Activated naive CD8-positive, alpha-beta T cell treated with anti-CD3 and anti-CD28 coated beads, Interleukin-2, amount 50 U/mL, for 24 hours (primary cell): ENCODE measurements around the gene CFTR.

Source experiments
- ATAC-seq: fragments of 150-1000 bp; cut with Tn5 transposase; one replicate; pipeline ENCODE4 v1.10.0; 2021
- DNase-seq: peaks from one replicate; pipeline ENCODE4 v3.0.0; 2021
- H3K27ac Mint-ChIP-seq: one replicate; pipeline ENCODE4 v1.8.0; 2021; ENCODE audit warnings: mild to moderate bottlenecking, mixed read lengths
- H3K27me3 Mint-ChIP-seq: one replicate; pipeline ENCODE4 v1.8.0; 2021; ENCODE audit warnings: mixed read lengths
- H3K36me3 Mint-ChIP-seq: one replicate; pipeline ENCODE4 v1.8.0; 2021; ENCODE audit warnings: low read depth, mixed read lengths
- H3K4me1 Mint-ChIP-seq: one replicate; pipeline ENCODE4 v1.8.0; 2021; ENCODE audit warnings: mixed read lengths
- H3K4me3 Mint-ChIP-seq: one replicate; pipeline ENCODE4 v1.8.0; 2021; ENCODE audit warnings: mild to moderate bottlenecking, moderate library complexity, mixed read lengths
- H3K9me3 Mint-ChIP-seq: one replicate; pipeline ENCODE4 v1.8.0; 2021; ENCODE audit warnings: mixed read lengths

CFTR gene

DNA sequence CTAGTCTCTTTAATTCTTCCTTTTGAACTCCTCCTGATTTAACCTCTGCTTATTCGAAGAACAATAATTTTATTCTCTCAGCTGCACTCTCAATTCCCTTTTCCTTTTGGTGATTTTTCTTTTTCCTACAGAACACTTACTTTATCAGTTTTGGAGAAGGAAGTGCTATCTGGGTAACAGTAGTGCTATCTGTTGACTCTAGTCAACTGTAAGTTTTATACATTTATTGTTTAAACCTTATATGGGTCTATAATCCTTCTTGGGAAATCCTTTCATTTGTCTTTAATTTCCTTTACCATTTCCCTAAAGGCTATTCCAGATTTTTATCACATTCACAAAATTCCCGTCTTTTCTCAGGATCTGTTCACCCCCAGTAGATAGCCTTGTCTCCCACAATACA is 64.2 kb downstream of the CFTR start:
- ATAC-seq, result no peak
- no peaks in the 10 kb centered on the region for H3K27me3 Mint-ChIP-seq

DNA sequence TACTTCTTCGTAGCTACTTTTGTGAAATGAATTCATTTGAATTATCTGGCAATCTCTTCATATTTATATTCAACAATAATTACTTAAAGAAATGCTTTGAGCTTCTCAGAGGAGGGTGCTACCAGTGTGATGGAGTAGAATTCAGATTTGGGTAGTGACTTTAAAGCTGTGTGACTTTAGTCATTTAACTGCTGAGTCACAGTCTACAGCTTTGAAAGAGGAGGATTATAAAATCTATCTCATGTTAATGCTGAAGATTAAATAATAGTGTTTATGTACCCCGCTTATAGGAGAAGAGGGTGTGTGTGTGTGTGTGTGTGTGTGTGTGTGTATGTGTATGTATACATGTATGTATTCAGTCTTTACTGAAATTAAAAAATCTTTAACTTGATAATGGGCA is 68.2 kb downstream of the CFTR start:
- Mint-ChIP-seq H3K9me3 (peaks cover 9% of the 10 kb centered on the region), H3K36me3 (no peaks in the 10 kb centered on the region), H3K27ac (no peak overlapping the region), H3K27me3 (no peaks in the 10 kb centered on the region), H3K4me3 (no peak overlapping the region), H3K4me1 (no peaks in the 10 kb centered on the region)
- ATAC-seq (no peak), DNase-seq (no peak)

More for the DNA sequence above, 64.2 kb downstream of the CFTR start:
- peaks cover 9% of the 10 kb centered on the region for H3K9me3 Mint-ChIP-seq
- no peak overlapping the region for H3K27ac Mint-ChIP-seq
- no peak overlapping the region for H3K4me3 Mint-ChIP-seq
- DNase-seq, result no peak
- H3K36me3 Mint-ChIP-seq, result no peaks in the 10 kb centered on the region
- H3K4me1 Mint-ChIP-seq, result no peaks in the 10 kb centered on the region

DNA sequence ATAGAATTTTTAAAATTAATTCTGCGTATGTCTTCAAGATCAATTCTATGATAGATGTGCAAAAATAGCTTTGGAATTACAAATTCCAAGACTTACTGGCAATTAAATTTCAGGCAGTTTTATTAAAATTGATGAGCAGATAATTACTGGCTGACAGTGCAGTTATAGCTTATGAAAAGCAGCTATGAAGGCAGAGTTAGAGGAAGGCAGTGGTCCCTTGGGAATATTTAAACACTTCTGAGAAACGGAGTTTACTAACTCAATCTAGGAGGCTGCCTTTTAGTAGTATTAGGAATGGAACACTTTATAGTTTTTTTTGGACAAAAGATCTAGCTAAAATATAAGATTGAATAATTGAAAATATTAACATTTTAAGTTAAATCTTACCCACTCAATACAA is 70.8 kb downstream of the CFTR start:
- ATAC-seq (no peak), DNase-seq (no peak)
- no peak overlapping the region for H3K27ac Mint-ChIP-seq
- no peak overlapping the region for H3K4me3 Mint-ChIP-seq
- H3K36me3 Mint-ChIP-seq, result no peaks in the 10 kb centered on the region
- H3K27me3 Mint-ChIP-seq, result no peaks in the 10 kb centered on the region
- peaks cover 5% of the 10 kb centered on the region for H3K9me3 Mint-ChIP-seq
- no peaks in the 10 kb centered on the region for H3K4me1 Mint-ChIP-seq

GRCh38 chr7:117552660-117553059 is 72.8 kb downstream of the CFTR start:
- Mint-ChIP-seq H3K36me3 (no peaks in the 10 kb centered on the region), H3K27ac (no peak overlapping the region), H3K27me3 (no peaks in the 10 kb centered on the region), H3K9me3 (peaks cover 6% of the 10 kb centered on the region), H3K4me1 (no peaks in the 10 kb centered on the region), H3K4me3 (no peak overlapping the region)
- no peak for DNase-seq
- no peak for ATAC-seq

GRCh38 chr7:117555260-117555659 is 75.4 kb downstream of the CFTR start:
- ATAC-seq (no peak), DNase-seq (no peak)
- H3K4me1 Mint-ChIP-seq, result no peaks in the 10 kb centered on the region
- no peak overlapping the region for H3K27ac Mint-ChIP-seq
- peaks cover 6% of the 10 kb centered on the region for H3K9me3 Mint-ChIP-seq
- H3K36me3 Mint-ChIP-seq, result no peaks in the 10 kb centered on the region
- no peak overlapping the region for H3K4me3 Mint-ChIP-seq
- no peaks in the 10 kb centered on the region for H3K27me3 Mint-ChIP-seq

DNA sequence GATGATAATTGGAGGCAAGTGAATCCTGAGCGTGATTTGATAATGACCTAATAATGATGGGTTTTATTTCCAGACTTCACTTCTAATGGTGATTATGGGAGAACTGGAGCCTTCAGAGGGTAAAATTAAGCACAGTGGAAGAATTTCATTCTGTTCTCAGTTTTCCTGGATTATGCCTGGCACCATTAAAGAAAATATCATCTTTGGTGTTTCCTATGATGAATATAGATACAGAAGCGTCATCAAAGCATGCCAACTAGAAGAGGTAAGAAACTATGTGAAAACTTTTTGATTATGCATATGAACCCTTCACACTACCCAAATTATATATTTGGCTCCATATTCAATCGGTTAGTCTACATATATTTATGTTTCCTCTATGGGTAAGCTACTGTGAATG is 79.6 kb downstream of the CFTR start:
- Mint-ChIP-seq H3K27ac (no peak overlapping the region), H3K4me1 (no peaks in the 10 kb centered on the region), H3K9me3 (peaks cover 6% of the 10 kb centered on the region), H3K27me3 (no peaks in the 10 kb centered on the region), H3K4me3 (no peak overlapping the region), H3K36me3 (no peaks in the 10 kb centered on the region)
- ATAC-seq (no peak), DNase-seq (no peak)

GRCh38 chr7:117560030-117560429 is 80.2 kb downstream of the CFTR start:
- no peaks in the 10 kb centered on the region for H3K4me1 Mint-ChIP-seq
- H3K4me3 Mint-ChIP-seq, result no peak overlapping the region
- no peaks in the 10 kb centered on the region for H3K36me3 Mint-ChIP-seq
- ATAC-seq (no peak), DNase-seq (no peak)
- H3K27ac Mint-ChIP-seq, result no peak overlapping the region
- H3K27me3 Mint-ChIP-seq, result no peaks in the 10 kb centered on the region
- H3K9me3 Mint-ChIP-seq, result peaks cover 6% of the 10 kb centered on the region

DNA sequence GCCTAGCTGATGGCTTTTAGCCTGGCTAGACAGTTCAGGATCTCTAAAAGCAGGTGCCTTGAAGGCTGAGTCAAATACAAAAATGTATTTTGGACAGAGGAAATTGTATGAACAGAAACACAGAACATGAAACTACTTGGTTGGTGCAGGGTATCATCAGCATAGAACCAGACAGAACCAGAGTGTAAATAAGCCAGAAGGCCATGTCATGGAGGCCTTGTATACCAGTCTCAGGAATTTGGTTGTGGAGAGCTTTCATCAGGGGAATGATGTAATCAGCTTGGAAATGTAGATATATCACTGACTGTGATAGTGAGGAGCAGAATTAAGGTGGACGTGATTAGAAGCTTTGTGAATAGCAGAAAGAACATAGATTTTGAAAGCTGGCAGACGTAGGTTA is 82.9 kb downstream of the CFTR start:
- Mint-ChIP-seq H3K27me3 (no peaks in the 10 kb centered on the region), H3K4me1 (no peaks in the 10 kb centered on the region), H3K27ac (no peak overlapping the region), H3K4me3 (no peak overlapping the region), H3K9me3 (no peaks in the 10 kb centered on the region), H3K36me3 (no peaks in the 10 kb centered on the region)
- DNase-seq (no peak), ATAC-seq (no peak)

- H3K9me3 Mint-ChIP-seq, result no peaks in the 10 kb centered on the region
- H3K36me3 Mint-ChIP-seq, result no peaks in the 10 kb centered on the region
- H3K27ac Mint-ChIP-seq, result no peak overlapping the region
- DNase-seq (no peak), ATAC-seq (no peak)
- H3K27me3 Mint-ChIP-seq, result no peaks in the 10 kb centered on the region
- no peaks in the 10 kb centered on the region for H3K4me1 Mint-ChIP-seq
- H3K4me3 Mint-ChIP-seq, result no peak overlapping the region
These were observed 84.3 kb downstream of the CFTR start for GRCh38 chr7:117564080-117564479.

DNA sequence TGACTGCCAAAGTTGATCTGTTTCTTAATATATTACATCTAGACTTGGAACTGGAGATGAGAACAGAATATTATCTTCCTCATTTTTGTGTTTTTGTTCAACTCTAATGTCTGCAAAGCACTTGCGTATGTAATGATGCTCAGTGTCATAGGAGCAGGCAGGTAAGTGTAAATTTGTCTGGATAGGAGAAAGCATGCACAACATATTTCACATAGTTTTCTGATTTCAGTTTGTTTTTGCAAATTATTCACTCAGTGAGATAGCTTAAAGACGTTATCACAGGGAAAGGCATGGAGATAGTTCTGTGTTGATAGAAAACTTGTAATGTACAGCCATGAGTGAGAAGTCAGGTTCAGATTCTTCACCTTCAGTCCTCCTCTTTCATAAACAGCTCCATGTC is 84.8 kb downstream of the CFTR start:
- ATAC-seq (no peak), DNase-seq (no peak)
- no peaks in the 10 kb centered on the region for H3K4me1 Mint-ChIP-seq
- no peaks in the 10 kb centered on the region for H3K27me3 Mint-ChIP-seq
- no peak overlapping the region for H3K27ac Mint-ChIP-seq
- no peaks in the 10 kb centered on the region for H3K9me3 Mint-ChIP-seq
- no peaks in the 10 kb centered on the region for H3K36me3 Mint-ChIP-seq
- no peak overlapping the region for H3K4me3 Mint-ChIP-seq

- no peaks in the 10 kb centered on the region for H3K36me3 Mint-ChIP-seq
- ATAC-seq (no peak), DNase-seq (no peak)
- H3K9me3 Mint-ChIP-seq, result no peaks in the 10 kb centered on the region
- no peak overlapping the region for H3K4me3 Mint-ChIP-seq
- H3K27me3 Mint-ChIP-seq, result no peaks in the 10 kb centered on the region
- H3K4me1 Mint-ChIP-seq, result no peaks in the 10 kb centered on the region
- no peak overlapping the region for H3K27ac Mint-ChIP-seq
These were observed 85.4 kb downstream of the CFTR start for GRCh38 chr7:117565226-117565625.

- H3K4me1 Mint-ChIP-seq, result no peaks in the 10 kb centered on the region
- H3K4me3 Mint-ChIP-seq, result no peak overlapping the region
- no peaks in the 10 kb centered on the region for H3K27me3 Mint-ChIP-seq
- no peak for ATAC-seq
- no peaks in the 10 kb centered on the region for H3K36me3 Mint-ChIP-seq
- no peaks in the 10 kb centered on the region for H3K9me3 Mint-ChIP-seq
- DNase-seq, result no peak
- H3K27ac Mint-ChIP-seq, result no peak overlapping the region
These were observed 88.0 kb downstream of the CFTR start for GRCh38 chr7:117567781-117568180.

DNA sequence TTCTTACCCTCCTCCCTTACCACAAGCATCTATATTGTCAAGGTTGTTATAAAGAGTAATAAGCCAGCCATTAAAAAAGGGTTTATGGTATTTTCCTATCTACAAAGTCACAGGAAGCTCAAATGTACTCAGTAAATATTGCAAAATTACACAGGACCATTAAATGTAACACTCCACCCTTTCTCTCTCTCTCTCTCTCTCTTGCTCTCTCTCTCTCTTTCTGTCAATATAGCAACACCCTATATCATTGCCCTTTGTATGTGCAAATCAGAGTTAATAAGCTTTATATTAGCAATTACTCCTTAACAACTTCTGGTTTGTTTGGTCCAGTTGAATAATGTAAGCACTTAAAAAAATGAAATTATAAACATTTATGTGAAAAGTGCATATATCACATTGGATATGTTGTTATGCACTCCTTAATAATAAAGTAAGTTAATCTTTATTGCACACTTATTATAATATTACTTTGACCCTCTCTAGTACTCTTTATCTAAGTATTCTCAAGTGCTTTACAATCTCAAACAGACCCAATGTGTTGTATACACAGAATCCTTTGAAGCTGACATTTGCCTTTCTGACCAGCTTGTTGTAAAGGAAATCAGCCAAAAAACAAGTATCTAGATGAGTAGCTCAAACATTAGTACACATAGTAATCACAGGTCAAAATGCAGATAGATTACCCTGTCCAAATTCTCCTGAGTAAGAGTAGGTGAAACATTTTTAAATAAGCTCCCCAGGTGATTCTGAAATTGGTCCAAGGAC is 93.2 kb downstream of the CFTR start:
- no peak for DNase-seq
- Mint-ChIP-seq H3K9me3 (no peaks in the 10 kb centered on the region), H3K27ac (no peak overlapping the region), H3K36me3 (no peaks in the 10 kb centered on the region), H3K27me3 (no peaks in the 10 kb centered on the region), H3K4me3 (no peak overlapping the region), H3K4me1 (no peaks in the 10 kb centered on the region)
- no peak for ATAC-seq

- DNase-seq (no peak), ATAC-seq (no peak)
- no peaks in the 10 kb centered on the region for H3K36me3 Mint-ChIP-seq
- H3K4me3 Mint-ChIP-seq, result no peak overlapping the region
- H3K27me3 Mint-ChIP-seq, result no peaks in the 10 kb centered on the region
- no peaks in the 10 kb centered on the region for H3K4me1 Mint-ChIP-seq
- H3K27ac Mint-ChIP-seq, result no peak overlapping the region
- H3K9me3 Mint-ChIP-seq, result peaks cover 8% of the 10 kb centered on the region
These were observed 101.6 kb downstream of the CFTR start for GRCh38 chr7:117581424-117581823.

- Mint-ChIP-seq H3K27me3 (no peaks in the 10 kb centered on the region), H3K36me3 (no peaks in the 10 kb centered on the region), H3K27ac (no peak overlapping the region), H3K4me3 (no peak overlapping the region), H3K4me1 (no peaks in the 10 kb centered on the region), H3K9me3 (peaks cover 8% of the 10 kb centered on the region)
- DNase-seq (no peak), ATAC-seq (no peak)
These were observed 102.4 kb downstream of the CFTR start for GRCh38 chr7:117582219-117582704.

DNA sequence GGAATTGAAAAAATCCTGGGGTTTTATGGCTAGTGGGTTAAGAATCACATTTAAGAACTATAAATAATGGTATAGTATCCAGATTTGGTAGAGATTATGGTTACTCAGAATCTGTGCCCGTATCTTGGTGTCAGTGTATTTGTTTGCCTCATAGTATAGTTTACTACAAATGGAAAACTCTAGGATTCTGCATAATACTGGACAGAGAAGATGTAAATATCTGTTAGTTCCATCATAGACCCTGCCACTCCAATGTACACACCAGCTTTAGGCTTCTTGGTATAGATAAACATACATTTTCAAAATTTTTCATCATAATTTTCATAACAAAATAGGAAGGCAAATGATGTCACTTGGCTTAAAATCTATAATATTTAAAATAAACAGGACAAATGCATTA is 108.1 kb downstream of the CFTR start:
- Mint-ChIP-seq H3K4me3 (no peak overlapping the region), H3K4me1 (no peaks in the 10 kb centered on the region), H3K27ac (no peak overlapping the region), H3K36me3 (no peaks in the 10 kb centered on the region), H3K27me3 (no peaks in the 10 kb centered on the region), H3K9me3 (peaks cover 8% of the 10 kb centered on the region)
- no peak for DNase-seq
- no peak for ATAC-seq
